GM10266 (cell line): ENCODE data around the gene OR2A5.
"Not testable (repeated sequence)": the region's sequence is repeated elsewhere in the genome, so short reads cannot be mapped to it uniquely, and the experiment has no call there.

Experiments used
- DNase-seq: peaks from one replicate; pipeline ENCODE4 v3.0.0; 2012; ENCODE audit errors: extremely low spot score
- TF ChIP-seq, protein P1 (sequence below): IDR thresholded peaks from 2 replicates; pipeline ENCODE4 v1.5.1; 2012; ENCODE audit warnings: mild to moderate bottlenecking, low read depth; ENCODE audit not compliant: control insufficient read depth, insufficient read depth; ENCODE audit errors: missing control alignments

OR2A5 gene, protein sequence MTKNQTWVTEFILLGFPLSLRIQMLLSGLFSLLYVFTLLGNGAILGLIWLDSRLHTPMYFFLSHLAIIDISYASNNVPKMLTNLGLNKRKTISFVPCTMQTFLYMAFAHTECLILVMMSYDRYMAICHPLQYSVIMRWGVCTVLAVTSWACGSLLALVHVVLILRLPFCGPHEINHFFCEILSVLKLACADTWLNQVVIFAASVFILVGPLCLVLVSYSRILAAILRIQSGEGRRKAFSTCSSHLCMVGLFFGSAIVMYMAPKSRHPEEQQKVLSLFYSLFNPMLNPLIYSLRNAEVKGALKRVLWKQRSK

DNA sequence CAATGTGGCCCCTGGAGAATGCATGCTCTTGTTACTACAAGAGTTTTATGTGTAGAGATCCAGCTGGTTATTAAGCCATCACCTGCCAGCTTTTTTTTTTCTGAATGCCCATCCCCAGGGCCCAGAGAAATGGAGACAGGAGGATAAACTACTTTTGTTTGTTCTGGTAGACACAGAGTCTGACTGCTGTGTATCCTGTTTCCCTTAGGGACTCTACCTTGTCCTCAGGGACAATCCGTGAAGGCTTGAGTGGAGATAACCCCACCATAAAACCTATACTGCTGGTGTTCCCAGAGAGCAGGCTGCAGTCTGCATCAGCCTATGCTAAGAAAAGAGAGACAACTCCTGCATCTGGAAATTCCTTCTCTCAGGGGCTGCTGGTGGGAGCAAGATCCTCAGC lies at the start of gene OR2A5:
Gene OR2A5, plus strand, starts transcription at position 301 of the 400 bp plus-strand sequence. CDS start 1,454 bp downstream, outside the sequence.
- DNase-seq, result no peak
- TF ChIP-seq, protein P1, sequence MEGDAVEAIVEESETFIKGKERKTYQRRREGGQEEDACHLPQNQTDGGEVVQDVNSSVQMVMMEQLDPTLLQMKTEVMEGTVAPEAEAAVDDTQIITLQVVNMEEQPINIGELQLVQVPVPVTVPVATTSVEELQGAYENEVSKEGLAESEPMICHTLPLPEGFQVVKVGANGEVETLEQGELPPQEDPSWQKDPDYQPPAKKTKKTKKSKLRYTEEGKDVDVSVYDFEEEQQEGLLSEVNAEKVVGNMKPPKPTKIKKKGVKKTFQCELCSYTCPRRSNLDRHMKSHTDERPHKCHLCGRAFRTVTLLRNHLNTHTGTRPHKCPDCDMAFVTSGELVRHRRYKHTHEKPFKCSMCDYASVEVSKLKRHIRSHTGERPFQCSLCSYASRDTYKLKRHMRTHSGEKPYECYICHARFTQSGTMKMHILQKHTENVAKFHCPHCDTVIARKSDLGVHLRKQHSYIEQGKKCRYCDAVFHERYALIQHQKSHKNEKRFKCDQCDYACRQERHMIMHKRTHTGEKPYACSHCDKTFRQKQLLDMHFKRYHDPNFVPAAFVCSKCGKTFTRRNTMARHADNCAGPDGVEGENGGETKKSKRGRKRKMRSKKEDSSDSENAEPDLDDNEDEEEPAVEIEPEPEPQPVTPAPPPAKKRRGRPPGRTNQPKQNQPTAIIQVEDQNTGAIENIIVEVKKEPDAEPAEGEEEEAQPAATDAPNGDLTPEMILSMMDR, result no peak

DNA sequence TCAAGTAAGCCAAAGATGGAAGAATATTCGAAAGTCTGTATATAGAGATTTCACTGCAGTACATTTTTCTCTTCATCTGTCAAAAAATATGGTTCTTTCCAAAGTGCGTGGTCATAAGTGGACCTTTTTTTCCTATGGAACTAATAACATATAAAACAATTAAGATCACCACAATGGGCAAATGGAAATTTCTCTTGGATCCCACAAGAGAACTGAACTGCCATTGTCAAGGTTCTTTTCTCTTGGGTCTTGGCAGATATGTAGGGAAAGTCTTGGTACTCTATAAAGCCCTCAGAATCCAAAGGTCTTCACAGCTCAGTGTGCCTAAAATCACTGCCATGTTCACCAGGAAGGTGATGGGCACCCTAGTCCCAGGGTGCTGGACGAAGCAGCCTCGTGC lies 48.7 kb upstream of the OR2A5 start, which contains the start of gene OR6B1:
Gene OR6B1, plus strand, starts transcription at position 301 of the 400 bp plus-strand sequence. CDS start 3,677 bp downstream, outside the sequence.
- TF ChIP-seq, protein P1, result no peak

DNA sequence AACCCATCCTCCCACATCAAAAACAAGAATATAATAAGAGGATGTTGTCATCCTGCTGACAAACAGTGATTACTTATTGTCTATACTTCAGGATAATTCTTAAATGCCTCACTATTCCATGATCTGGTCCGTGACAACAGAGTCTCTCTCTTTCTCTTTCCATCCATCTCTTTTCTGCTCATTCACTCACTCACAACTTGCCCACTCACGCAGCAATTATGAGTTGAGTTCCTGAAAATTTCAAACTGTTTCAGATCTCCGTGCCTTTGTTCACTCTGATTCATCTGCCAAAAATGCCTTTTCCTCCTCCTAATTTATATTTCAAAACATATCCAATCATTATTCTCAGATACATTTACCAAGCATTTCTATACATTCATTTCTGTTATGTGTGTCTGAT lies 47.2 kb upstream of the OR2A5 start:
- DNase-seq, result no peak
- TF ChIP-seq, protein P1, result no peak

More for the DNA sequence above, 48.7 kb upstream of the OR2A5 start, which contains the start of gene OR6B1:
- no peak for DNase-seq

DNA sequence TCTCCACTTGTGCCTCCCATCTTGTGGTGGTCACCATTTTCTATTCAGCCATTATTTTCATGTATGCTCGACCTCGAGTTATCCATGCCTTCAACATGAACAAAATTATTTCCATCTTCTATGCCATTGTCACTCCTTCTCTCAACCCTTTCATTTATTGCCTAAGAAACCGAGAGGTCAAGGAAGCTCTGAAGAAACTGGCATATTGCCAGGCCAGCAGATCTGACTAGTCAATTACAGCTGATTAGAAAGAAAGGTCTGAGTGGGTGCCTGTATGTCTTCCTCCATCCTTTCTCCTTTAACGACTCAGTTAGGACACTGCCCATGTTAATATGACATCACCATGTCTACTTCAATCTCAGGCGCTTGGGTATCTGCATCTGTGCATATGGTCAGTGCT lies 44.0 kb upstream of the OR2A5 start:
- TF ChIP-seq, protein P1, result no peak
- no peak for DNase-seq

DNA sequence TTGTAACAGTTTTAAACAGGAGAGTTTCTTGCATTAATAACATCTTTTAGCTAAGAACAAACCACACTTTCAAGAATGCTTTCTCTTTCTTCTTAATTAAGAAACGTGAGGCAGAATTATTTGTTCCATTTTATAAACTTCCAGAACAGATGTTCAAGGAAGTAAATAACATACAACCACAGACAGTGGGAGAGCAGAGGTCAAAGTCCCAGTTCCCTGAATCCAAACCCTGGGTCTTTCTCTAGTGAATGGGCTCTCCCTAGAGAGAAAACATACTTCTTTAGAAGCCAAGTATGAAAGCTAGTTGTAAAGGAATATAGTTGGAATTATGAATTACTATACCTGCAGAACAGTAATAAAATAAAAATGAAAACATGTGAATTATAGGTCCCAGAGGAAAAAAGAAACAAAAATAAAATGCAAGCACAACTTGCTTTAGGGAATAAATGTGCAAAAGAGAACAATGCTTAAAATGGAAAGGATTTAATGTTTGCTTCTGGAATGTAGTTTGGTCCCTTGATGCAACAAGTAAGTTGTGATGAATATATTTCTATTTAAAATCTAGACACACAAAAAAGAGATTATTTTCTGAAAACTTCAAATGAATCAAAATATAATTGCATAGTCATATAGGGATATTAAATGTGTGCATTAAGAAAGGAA lies 42.6 kb upstream of the OR2A5 start:
- no peak for DNase-seq
- TF ChIP-seq, protein P1, result no peak

DNA sequence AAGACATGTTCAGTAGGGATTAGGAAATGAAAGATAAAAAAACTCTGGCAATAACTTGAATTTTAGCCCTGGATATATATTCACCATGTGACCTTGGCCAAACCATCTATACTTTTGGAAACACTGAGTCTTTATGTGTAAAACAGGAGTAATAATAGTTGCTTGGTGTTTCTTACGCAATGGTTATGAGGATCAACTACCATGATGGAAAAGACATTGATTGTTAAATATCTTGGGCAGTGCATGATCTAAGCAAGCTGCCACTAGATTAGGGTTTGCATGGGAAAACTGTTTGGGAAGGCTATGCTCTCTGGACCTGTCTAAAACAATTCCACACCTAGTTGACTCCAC lies 42.1 kb upstream of the OR2A5 start:
- TF ChIP-seq, protein P1, result no peak
- no peak for DNase-seq

DNA sequence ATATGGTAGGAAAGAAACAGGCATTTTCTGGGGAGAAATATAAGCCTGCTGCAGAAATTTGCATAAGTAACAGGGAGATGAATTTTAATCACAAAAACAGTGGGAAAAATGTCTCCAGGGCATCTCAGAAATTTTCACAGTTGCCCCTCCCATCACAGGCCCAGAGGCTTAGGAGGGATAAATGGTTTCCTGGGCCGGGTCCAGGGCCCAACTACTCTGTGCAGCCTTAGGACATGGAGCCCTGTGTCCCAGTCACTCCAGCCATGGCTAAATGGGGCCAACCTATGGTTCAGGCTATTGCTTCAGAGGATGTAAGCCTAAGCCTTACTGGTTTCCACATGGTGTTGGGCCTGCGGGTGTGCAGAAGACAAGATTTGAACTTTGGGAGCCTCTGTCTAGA lies 39.4 kb upstream of the OR2A5 start:
- TF ChIP-seq, protein P1, result no peak
- DNase-seq, result no peak

DNA sequence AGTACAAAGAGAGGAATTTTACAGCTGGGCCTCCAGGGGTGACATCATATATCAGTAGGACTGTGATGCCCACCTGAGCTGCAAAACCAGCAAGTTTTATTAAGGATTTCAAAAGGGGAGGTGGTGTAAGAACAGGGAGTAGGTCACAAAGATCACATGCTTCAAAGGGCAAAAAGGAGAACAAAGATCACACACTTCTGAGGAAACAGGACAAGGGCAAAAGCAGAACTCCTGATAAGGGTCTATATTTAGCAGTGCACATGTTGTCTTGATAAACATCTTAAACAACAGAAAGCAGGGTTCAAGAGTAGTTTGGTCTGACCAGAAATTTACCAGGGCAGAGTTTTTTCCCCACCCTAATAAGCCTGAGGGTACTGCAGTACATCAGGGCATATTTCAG lies 38.7 kb upstream of the OR2A5 start:
- DNase-seq, result not testable (repeated sequence)

DNA sequence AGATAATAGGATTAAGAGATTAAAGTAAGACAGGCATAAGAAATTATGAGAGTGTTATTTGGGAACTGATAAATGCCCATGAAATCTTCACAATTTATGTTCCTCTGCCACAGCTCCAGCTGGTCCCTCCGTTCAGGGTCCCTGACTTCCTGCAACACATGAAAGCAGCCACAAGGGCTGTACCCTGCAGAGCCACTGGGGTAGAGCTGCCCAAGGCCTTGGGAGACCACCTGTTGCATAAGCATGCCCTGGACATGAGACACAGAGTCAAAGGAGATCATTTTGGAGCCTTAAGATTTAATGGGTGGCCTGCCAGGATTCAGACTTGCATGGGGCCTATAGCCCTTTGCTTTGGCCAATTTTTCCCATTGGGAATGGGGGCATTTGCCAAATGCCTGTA lies 37.9 kb upstream of the OR2A5 start:
- DNase-seq, result not testable (repeated sequence)
